GM12874 (cell line): Measurements from ENCODE around the gene NDUFV3.

ENCODE experiments used
- CTCF ChIP-seq: IDR thresholded peaks from 2 replicates; pipeline ENCODE4 v1.5.1; 2011; ENCODE audit warnings: low read depth, mild to moderate bottlenecking, control low read depth, low read length, moderate library complexity; ENCODE audit not compliant: insufficient read depth

The NDUFV3 gene

GRCh38 chr21:42853621-42854020, 39.5 kb upstream of the NDUFV3 start:
- TF ChIP-seq CTCF: no peak

DNA sequence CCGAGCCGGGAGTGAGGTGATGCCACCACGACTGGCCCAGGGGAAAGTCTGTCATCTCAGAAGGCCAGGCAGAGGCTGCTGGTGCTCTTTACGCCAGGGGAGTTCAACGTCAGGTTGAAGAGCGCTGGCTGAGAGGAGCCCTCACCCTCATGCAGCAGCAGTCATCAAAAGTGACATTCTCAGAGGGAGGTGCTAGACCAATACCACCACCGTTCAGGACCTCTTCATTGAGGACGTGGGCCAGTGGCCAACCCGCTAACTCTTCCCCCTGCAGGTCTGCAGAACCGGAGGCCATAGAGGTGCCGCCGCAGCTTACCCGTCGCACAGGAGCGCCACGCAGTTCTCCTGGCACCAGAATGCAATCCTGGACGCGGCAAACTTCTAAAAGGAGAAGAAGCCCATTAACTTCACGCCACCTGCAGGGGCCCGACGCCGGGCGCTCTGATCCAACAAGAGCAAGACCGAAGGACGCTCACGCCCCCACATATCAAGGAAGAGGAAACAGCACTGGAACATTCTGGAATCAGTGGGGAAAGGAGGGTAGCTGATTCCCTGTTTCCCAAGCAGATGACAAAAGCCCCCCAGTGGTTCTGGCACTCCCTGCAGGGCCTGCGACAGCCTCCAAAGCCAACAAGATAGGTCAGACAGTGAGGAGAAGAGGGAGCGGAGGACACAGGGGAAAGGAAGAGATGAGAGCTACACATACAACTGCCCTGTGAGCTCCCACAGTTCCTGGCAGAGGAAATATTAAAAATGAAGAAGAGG, 38.7 kb upstream of the NDUFV3 start:
- no peak for TF ChIP-seq CTCF

DNA sequence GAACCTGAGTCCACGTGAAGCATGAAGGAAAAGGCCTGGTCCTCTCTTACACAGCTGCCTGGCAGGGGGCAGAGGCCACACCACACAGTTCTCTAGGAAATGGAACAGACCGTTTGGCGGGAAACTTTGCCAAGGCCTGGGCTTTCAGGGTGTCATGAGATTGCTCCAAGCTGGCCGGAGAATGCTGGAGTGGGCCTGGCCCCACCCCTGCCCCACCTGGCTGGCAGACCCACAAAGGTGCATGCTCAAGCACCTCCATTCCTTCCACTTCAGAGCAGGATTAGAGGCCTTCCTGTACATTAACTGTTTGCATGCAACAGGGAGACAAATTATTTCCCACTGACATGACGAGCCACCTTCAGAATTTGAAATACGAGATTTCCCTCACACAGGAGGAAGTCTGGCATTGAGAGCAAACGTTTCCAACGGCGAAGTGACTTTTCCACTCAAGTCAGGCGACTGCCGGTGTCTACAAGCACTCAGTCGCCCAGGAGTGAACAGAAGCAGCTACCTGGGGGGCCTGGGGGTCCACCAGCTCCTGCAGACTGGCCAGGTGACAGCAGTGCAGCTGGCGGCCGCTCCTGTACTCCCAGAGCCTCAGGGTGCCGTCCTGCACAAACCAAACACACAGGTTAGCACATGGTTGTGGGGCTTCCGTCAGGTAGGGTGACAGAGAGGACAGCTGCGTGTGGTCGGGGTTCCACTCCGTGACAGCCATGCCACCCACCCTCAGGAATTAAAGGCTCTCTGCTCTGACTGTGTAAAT, 37.8 kb upstream of the NDUFV3 start:
- no peak for TF ChIP-seq CTCF

GRCh38 chr21:42855937-42856335, 37.2 kb upstream of the NDUFV3 start:
- no peak for TF ChIP-seq CTCF

DNA sequence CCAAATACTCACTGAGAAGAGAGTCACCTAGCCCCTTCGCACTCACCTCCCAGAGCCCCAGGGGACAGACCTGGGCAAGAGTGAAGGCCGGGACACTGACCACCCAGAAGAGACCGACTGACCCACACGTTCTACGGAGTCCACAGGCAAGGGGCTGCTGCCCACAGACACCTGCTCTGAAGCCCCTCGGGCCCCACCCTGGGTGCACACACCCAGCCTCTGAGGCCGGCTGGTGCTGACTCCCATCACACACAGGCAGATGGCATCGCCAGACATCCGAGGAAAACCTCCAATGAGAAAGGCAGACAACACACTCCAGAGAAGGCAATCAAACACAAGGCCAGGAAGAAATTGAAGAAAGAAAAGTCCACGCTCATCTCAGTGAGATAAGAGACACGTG, 35.9 kb upstream of the NDUFV3 start:
- TF ChIP-seq CTCF: no peak

DNA sequence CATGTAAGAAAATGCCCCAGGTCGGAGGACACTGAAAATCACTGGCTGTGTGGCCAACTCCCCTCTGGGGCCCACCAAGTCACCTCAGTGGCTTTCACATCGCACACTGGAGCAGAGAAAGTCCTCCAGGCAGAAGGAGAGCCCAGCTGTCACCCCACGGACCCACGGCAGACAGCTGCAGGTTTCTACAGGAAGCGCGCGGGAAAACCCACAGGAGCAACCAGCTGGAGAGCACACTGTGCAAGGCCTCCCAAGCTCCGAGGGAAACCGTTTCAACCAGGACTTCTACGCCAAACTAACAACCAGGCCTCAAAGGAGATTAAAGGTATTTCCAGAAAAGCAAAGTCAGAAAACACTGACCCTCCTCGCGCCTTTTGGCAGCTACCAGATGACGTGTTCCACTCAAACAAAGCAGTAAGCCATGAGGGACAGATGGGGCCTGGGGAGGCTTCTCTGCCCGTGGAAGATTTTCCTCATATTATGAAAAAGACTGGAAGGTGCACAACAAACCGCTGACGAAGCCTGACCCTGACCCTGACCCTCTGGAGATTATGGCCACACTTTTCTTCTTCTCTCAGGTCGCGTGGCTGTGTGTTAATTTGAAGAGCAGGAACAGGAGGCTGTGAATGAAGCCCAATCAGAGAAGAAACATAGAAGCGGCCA, 34.8 kb upstream of the NDUFV3 start:
- TF ChIP-seq CTCF: no peak
